Measurements from ENCODE around the gene GPR161. TPM values are rescaled to one million over a fixed set of nuclear protein-coding genes. Genes with fewer than 3 reads are reported as not detected.

The GPR161 gene
- polyA plus RNA-seq, 2 of the 4 experiments (the other 2 are of a cell fraction), result 7.8 to 9.4 TPM

DNA sequence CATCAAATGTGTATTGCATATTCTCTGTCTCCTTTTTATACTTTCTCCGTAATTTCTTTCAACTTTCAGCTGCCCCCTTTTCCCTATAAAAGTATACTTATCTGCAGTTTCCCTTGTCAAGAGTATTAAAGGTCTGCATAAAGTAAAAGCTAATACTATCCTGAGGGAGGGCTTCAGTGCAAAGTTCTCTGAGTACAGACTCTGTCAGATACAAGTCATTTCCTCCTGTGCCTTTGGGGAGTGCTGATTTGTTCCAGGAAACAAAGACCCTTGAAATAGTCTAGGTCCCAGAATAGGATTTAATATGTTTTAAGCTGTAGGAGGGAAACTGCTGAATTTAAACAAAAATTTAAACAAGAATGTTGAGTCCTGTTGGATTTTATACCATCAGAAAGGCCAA lies 11.7 kb downstream of the GPR161 start:
- ATAC-seq (no peak), FAIRE-seq (no peak), DNase-seq (ENCODE audit: low read depth in 1 of 2, low spot score in 1 of 2) (no peak)
- ChIA-PET CTCF (interaction anchor here (1.3 to 2.6 kb wide), 3 partner anchors 8 to 43 kb away, joined by 3 to 12 read pairs (median 6); no protein-coding TSS in a partner anchor), POLR2A (no interaction called here)
- Histone ChIP-seq H3K4me2 (no peak overlapping the region), H3K4me3 (no peak overlapping the region), H3K27ac (no peak overlapping the region), H3K4me1 (no peaks in the 10 kb centered on the region), H3K9me3 (no peaks in the 10 kb centered on the region)
- TF ChIP-seq NFE2L2 (conservative IDR thresholded peaks at IDR 0.05; ENCODE audit: low read length) (no peak), CHD4 (IDR thresholded peaks at IDR 0.05; ENCODE audit: borderline replicate concordance) (no peak), CEBPB (IDR thresholded peaks at IDR 0.05) (no peak), PHF8 (IDR thresholded peaks at IDR 0.05; ENCODE audit: borderline replicate concordance, low read depth) (no peak), RARB (CRISPR knock-in tag; IDR thresholded peaks at IDR 0.05) (no peak), MYC (IDR thresholded peaks at IDR 0.05; ENCODE audit: borderline replicate concordance, low read length) (no peak)
- TF ChIP-seq, protein P1, sequence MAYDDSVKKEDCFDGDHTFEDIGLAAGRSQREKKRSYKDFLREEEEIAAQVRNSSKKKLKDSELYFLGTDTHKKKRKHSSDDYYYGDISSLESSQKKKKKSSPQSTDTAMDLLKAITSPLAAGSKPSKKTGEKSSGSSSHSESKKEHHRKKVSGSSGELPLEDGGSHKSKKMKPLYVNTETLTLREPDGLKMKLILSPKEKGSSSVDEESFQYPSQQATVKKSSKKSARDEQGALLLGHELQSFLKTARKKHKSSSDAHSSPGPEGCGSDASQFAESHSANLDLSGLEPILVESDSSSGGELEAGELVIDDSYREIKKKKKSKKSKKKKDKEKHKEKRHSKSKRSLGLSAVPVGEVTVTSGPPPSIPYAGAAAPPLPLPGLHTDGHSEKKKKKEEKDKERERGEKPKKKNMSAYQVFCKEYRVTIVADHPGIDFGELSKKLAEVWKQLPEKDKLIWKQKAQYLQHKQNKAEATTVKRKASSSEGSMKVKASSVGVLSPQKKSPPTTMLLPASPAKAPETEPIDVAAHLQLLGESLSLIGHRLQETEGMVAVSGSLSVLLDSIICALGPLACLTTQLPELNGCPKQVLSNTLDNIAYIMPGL (CRISPR knock-in tag; IDR thresholded peaks at IDR 0.05; ENCODE audit: borderline replicate concordance), result no peak
- TF ChIP-seq, protein P2, sequence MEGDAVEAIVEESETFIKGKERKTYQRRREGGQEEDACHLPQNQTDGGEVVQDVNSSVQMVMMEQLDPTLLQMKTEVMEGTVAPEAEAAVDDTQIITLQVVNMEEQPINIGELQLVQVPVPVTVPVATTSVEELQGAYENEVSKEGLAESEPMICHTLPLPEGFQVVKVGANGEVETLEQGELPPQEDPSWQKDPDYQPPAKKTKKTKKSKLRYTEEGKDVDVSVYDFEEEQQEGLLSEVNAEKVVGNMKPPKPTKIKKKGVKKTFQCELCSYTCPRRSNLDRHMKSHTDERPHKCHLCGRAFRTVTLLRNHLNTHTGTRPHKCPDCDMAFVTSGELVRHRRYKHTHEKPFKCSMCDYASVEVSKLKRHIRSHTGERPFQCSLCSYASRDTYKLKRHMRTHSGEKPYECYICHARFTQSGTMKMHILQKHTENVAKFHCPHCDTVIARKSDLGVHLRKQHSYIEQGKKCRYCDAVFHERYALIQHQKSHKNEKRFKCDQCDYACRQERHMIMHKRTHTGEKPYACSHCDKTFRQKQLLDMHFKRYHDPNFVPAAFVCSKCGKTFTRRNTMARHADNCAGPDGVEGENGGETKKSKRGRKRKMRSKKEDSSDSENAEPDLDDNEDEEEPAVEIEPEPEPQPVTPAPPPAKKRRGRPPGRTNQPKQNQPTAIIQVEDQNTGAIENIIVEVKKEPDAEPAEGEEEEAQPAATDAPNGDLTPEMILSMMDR (IDR thresholded peaks at IDR 0.05), result no peak
- WGBS (ENCODE audit: missing lambda C conversion rate), result 95% methylated on average over 1 of the region's 1 CpG

DNA sequence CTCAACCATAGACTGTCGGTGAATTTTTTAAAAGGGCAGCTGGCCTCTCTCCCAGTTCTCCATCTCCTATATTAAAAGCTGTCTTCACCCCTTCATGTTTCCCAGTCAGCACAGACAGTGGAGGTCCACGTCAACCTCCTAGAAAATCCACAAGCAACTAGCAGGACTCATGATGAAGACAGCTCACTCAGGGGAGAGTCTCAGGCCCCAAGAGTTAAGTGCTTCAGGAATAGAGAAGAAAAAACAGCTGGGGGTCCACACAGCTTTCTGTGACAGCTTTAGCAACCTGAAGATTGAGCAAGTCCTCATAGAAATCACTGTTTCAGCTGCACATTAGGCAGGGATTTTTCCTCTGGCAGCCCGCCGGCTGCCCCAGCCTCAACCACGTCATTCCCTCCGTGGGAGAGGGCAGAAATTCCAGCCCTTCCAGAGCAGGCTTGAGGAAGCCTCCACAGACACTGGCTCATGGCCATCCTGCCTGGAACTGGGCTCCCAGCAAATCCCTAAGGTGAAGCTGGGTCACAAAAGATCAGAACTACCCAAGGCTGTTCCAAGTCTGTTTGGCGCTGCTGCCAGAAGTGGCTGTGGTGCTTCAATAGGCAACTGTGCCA lies 15.2 kb downstream of the GPR161 start:
- ChIA-PET CTCF (interaction anchor here (0.7 to 1.7 kb wide), 8 partner anchors 9 to 39 kb away, joined by 3 to 5 read pairs (median 3); no protein-coding TSS in a partner anchor), POLR2A (no interaction called here)
- H3K4me2 ChIP-seq, result no peak overlapping the region
- H3K9me3 ChIP-seq, result 0 out of 3 replicates have a peak, but pooled peaks cover 3% of the 10 kb centered on the region
- WGBS (ENCODE audit: missing lambda C conversion rate), result 91% methylated on average over 6 of the region's 7 CpGs
- TF ChIP-seq POLR2AphosphoS2 (conservative IDR thresholded peaks at IDR 0.05; ENCODE audit: low read length), result no peak
- no peak for TF ChIP-seq BHLHE40 (IDR thresholded peaks at IDR 0.05; ENCODE audit: low read depth, low read length)
- TF ChIP-seq RARB (CRISPR knock-in tag; IDR thresholded peaks at IDR 0.05), result no peak
- no peak for DNase-seq (ENCODE audit: low read depth in 1 of 2, low spot score in 1 of 2)
- no peak for FAIRE-seq
- ATAC-seq, result no peak
- H3K27ac ChIP-seq, result no peak overlapping the region
- H3K4me3 ChIP-seq, result no peak overlapping the region
- H3K4me1 ChIP-seq, result no peaks in the 10 kb centered on the region

DNA sequence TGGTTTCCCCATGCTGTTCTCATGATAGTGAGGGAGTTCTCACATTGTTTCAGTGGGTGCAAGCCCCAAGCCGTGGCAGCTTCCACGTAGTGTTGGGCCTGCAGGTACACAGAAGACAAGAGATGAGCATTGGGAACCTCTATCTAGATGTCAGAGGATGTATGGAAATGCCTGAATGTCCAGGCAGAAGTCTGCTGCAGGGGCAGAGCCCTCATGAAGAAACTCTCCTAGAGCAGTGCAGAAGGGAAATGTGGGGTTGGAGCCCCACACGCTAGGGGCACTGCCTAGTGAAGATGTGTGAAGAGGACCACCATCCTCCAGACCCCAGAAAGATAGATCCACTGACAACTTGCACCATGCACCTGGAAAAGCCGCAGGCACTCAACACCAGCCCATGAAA lies 17.0 kb downstream of the GPR161 start:
- ChIA-PET CTCF (interaction anchor here (2.1 kb wide), 1 partner anchor 35 kb away, joined by 6 read pairs; no protein-coding TSS in a partner anchor), POLR2A (no interaction called here)
- DNase-seq (ENCODE audit: low read depth in 1 of 2, low spot score in 1 of 2) (no peak), FAIRE-seq (no peak), ATAC-seq (no peak)
- H3K4me1 ChIP-seq, result no peaks in the 10 kb centered on the region
- H3K9me3 ChIP-seq, result 0 out of 3 replicates have a peak, but pooled peaks cover 3% of the 10 kb centered on the region
- no peak for TF ChIP-seq RNF2 (IDR thresholded peaks at IDR 0.05; ENCODE audit: borderline replicate concordance, low read depth)
- no peak for TF ChIP-seq RAD21 (conservative IDR thresholded peaks at IDR 0.05 in 1 of 2, IDR thresholded peaks at IDR 0.05 in 1 of 2)
- TF ChIP-seq ZSCAN20 (CRISPR knock-in tag; IDR thresholded peaks at IDR 0.05), result no peak
- no peak for TF ChIP-seq MAFK (IDR thresholded peaks at IDR 0.05; ENCODE audit: partially characterized antibody)
- no peak for TF ChIP-seq ZC3H11A (IDR thresholded peaks at IDR 0.05)
- TF ChIP-seq SREBF2 (IDR thresholded peaks at IDR 0.05), result no peak
- TF ChIP-seq, protein P3, sequence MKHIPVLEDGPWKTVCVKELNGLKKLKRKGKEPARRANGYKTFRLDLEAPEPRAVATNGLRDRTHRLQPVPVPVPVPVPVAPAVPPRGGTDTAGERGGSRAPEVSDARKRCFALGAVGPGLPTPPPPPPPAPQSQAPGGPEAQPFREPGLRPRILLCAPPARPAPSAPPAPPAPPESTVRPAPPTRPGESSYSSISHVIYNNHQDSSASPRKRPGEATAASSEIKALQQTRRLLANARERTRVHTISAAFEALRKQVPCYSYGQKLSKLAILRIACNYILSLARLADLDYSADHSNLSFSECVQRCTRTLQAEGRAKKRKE (CRISPR knock-in tag; IDR thresholded peaks at IDR 0.05; ENCODE audit: low read depth), result no peak
- TF ChIP-seq, protein P4, sequence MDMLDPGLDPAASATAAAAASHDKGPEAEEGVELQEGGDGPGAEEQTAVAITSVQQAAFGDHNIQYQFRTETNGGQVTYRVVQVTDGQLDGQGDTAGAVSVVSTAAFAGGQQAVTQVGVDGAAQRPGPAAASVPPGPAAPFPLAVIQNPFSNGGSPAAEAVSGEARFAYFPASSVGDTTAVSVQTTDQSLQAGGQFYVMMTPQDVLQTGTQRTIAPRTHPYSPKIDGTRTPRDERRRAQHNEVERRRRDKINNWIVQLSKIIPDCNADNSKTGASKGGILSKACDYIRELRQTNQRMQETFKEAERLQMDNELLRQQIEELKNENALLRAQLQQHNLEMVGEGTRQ (IDR thresholded peaks at IDR 0.05), result no peak
- TF ChIP-seq, protein P5, sequence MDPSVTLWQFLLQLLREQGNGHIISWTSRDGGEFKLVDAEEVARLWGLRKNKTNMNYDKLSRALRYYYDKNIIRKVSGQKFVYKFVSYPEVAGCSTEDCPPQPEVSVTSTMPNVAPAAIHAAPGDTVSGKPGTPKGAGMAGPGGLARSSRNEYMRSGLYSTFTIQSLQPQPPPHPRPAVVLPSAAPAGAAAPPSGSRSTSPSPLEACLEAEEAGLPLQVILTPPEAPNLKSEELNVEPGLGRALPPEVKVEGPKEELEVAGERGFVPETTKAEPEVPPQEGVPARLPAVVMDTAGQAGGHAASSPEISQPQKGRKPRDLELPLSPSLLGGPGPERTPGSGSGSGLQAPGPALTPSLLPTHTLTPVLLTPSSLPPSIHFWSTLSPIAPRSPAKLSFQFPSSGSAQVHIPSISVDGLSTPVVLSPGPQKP (IDR thresholded peaks at IDR 0.05; ENCODE audit: low read depth, low read length), result no peak
- no peak for TF ChIP-seq EP300 (IDR thresholded peaks at IDR 0.05)
- no peak for TF ChIP-seq TFCP2L1 (CRISPR knock-in tag; IDR thresholded peaks at IDR 0.05)
- TF ChIP-seq JUN (IDR thresholded peaks at IDR 0.05), result no peak
- TF ChIP-seq POLR2AphosphoS2 (conservative IDR thresholded peaks at IDR 0.05; ENCODE audit: low read length), result no peak
- no peak for TF ChIP-seq RARB (CRISPR knock-in tag; IDR thresholded peaks at IDR 0.05)
- no peak for TF ChIP-seq KDM1A (IDR thresholded peaks at IDR 0.05; ENCODE audit: low read depth)
- TF ChIP-seq FOSL2 (IDR thresholded peaks at IDR 0.05), result no peak
- no peak for TF ChIP-seq FOSL2 (CRISPR knock-in tag; IDR thresholded peaks at IDR 0.05)
- TF ChIP-seq, protein P6, sequence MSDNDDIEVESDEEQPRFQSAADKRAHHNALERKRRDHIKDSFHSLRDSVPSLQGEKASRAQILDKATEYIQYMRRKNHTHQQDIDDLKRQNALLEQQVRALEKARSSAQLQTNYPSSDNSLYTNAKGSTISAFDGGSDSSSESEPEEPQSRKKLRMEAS (IDR thresholded peaks at IDR 0.05), result no peak
- no peak for TF ChIP-seq FOSB (CRISPR knock-in tag; IDR thresholded peaks at IDR 0.05)
- WGBS (ENCODE audit: missing lambda C conversion rate), result 88% methylated on average over 4 of the region's 4 CpGs
- no peak overlapping the region for H3K4me2 ChIP-seq
- no peak overlapping the region for H3K4me3 ChIP-seq
- no peak overlapping the region for H3K27ac ChIP-seq

Measured in A549 (cell line).